DOHH2 (cell line): ENCODE measurements around the gene SDS.
"Not testable (repeated sequence)": the region's sequence is repeated elsewhere in the genome, so short reads cannot be mapped to it uniquely, and the experiment has no call there.

Source experiments
- EZH2phosphoT487 ChIP-seq: fragments of 200-600 bp; sonication (generic); IDR thresholded peaks from 2 replicates; pipeline ENCODE4 v1.6.1; 2017; ENCODE audit warnings: borderline replicate concordance, mild to moderate bottlenecking, antibody characterized with exemption, low read length, moderate library complexity, mixed read lengths
- TF ChIP-seq, protein P1 (sequence below): fragments of 200-600 bp; sonication (generic); IDR thresholded peaks from one replicate; pipeline ENCODE4 v1.5.1; 2014; ENCODE audit warnings: antibody characterized with exemption, mild to moderate bottlenecking, low read depth, low read length; ENCODE audit not compliant: poor library complexity, severe bottlenecking

DNA sequence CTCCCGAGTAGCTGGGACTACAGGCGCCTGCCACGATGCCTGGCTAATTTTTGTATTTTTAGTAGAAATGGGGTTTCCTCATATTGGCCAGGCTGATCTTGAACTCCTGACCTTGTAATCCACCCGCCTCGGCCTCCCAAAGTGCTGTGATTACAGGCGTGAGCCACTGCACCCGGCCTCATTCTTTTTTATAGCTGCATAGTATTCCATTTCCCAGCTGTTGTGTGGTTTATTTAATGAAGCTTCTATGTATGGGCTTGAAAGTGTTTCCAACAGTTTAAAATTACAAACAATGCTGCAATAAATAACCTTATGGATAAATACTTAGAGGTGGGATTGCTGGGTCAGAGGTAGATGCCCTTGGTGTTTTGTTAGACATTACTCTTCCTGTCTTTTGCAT is 49.5 kb downstream of the SDS start:
- TF ChIP-seq, protein P1, sequence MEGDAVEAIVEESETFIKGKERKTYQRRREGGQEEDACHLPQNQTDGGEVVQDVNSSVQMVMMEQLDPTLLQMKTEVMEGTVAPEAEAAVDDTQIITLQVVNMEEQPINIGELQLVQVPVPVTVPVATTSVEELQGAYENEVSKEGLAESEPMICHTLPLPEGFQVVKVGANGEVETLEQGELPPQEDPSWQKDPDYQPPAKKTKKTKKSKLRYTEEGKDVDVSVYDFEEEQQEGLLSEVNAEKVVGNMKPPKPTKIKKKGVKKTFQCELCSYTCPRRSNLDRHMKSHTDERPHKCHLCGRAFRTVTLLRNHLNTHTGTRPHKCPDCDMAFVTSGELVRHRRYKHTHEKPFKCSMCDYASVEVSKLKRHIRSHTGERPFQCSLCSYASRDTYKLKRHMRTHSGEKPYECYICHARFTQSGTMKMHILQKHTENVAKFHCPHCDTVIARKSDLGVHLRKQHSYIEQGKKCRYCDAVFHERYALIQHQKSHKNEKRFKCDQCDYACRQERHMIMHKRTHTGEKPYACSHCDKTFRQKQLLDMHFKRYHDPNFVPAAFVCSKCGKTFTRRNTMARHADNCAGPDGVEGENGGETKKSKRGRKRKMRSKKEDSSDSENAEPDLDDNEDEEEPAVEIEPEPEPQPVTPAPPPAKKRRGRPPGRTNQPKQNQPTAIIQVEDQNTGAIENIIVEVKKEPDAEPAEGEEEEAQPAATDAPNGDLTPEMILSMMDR: not testable (repeated sequence)
- TF ChIP-seq EZH2phosphoT487: not testable (repeated sequence)
